ENCODE results near the gene WNT1. TPM values are rescaled to one million over a fixed set of nuclear protein-coding genes. Genes with fewer than 3 reads are reported as not detected.
A peak's percentile ranks its signal among the peaks of the same experiment; 100 is the strongest.

The WNT1 gene
- total RNA-seq (under 1 TPM in 1 of 9 donors, not detected in 8; 0.29 TPM), polyA plus RNA-seq (not detected)
- long read RNA-seq, donor 1: 0 reads
- long read RNA-seq, donor 2: 0 reads
- long read RNA-seq, donor 3: 0 reads

GRCh38 chr12:48978291-48978740, at the start of gene WNT1:
TSS of gene WNT1 (plus strand) at chr12:48978322. CDS start at chr12:48978651, 329 bp downstream.
- ATAC-seq (peak in 2 of 4 donors; percentile 10 to 18), DNase-seq (peak in 1 of 5 donors; percentile 61)
- TF ChIP-seq CTCF (IDR thresholded peaks at IDR 0.05) (peak in 9 of 12 donors; percentile 2 to 41 (median 6)), POLR2A (IDR thresholded peaks at IDR 0.05) (no peak)
- intact Hi-C loops (cut with DNase I): no loop called here
- Histone ChIP-seq H3K4me1 (peaks cover 7 to 56% (median 39%) of the 10 kb centered on the region in 12 donors), H3K4me3 (peak within 1 kb of the TSS; percentile 7 to 54 (median 39)), H3K27ac (no peak within 1 kb of the TSS), H3K9me3 (no peaks in the 10 kb centered on the region), H3K27me3 (peaks cover 48 to 96% (median 89%) of the 10 kb centered on the region in 9 donors), H3K36me3 (no peaks in the 10 kb centered on the region)
- 1 to 2% (median 1%) methylated on average over 33 to 45 of the region's 45 CpGs; no CpG with 5 or more reads in 1 of the 4 donors for WGBS, 4 donors

- Histone ChIP-seq H3K27ac (no peak overlapping the region), H3K9me3 (no peaks in the 10 kb centered on the region), H3K4me1 (peaks cover 0 to 8% (median 4%) of the 10 kb centered on the region in 12 donors), H3K27me3 (no peaks in the 10 kb centered on the region), H3K36me3 (peaks cover 0 to 58% (median 36%) of the 10 kb centered on the region in 9 donors), H3K4me3 (no peak overlapping the region)
- no peak for TF ChIP-seq POLR2A (IDR thresholded peaks at IDR 0.05)
- no peak for TF ChIP-seq CTCF (IDR thresholded peaks at IDR 0.05)
- ATAC-seq (no peak), DNase-seq (no peak)
- WGBS, 4 donors: 91 to 96% (median 93%) methylated on average over 1 of the region's 1 CpG
- intact Hi-C loops (cut with DNase I): no loop called here
Measured at GRCh38 chr12:48929551-48929950, 48.6 kb upstream of the WNT1 start.

DNA sequence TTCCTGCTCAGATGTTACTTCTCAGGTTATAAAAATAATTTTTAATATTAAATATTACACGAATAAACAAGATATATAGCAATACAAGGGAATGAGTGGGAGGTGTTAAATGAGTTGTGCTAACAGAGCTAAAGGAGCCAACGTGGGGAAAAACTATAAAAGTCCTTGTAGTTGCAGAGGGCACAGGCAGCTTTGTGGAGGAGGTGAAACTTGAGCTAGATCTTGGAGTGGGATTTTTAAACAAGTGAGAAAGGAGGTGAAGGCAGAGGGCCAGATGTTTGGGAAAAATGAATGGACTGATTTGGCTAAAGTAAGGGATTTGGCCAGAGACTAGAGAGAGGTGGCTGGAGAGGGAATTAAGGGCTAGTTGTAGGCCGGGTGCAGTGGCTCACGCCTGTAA, 47.6 kb upstream of the WNT1 start:
- 85 to 92% (median 90%) methylated on average over 4 of the region's 4 CpGs for WGBS, 4 donors
- peaks cover 0 to 68% (median 36%) of the 10 kb centered on the region in 9 donors for H3K36me3 ChIP-seq
- no peaks in the 10 kb centered on the region for H3K9me3 ChIP-seq

More for the DNA sequence above, 47.6 kb upstream of the WNT1 start:
- no peak overlapping the region for H3K27ac ChIP-seq
- intact Hi-C loops (cut with DNase I): loop anchor here in 2 of 10 donors (10.0 kb wide), 1 partner anchor 76 kb away; the partner anchor contains the start of gene DDX23 (in 2 of the 2)
- TF ChIP-seq CTCF (IDR thresholded peaks at IDR 0.05) (no peak), POLR2A (IDR thresholded peaks at IDR 0.05) (no peak)
- H3K27me3 ChIP-seq: no peaks in the 10 kb centered on the region
- no peak for DNase-seq
- no peak for ATAC-seq
- H3K4me1 ChIP-seq: peaks cover 0 to 5% (median 2%) of the 10 kb centered on the region in 12 donors
- H3K4me3 ChIP-seq: no peak overlapping the region
